Measurements from ENCODE around the gene HS6ST2.
A peak's percentile ranks its signal among the peaks of the same experiment; 100 is the strongest.

HS6ST2 gene

DNA sequence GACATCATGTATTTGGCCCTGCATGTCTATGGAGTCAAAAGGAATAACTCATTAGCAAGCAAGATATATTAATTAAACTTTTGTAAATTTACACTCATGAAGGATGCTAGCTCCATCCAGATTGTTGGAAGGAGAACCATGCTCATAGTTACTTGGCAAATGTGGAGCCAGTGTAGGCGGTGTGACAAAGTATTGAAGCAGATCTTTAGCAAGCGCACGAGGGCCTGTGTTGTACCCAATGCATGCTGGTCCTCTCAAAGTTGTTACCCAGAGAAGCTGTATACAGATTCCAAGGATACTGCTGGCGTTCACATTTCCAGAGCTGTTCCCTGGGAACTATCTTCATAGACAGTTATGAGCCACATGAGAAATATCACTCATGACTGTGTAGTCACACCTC, 273.2 kb downstream of the HS6ST2 start:
- 92% methylated on average over 4 of the region's 4 CpGs for WGBS (ENCODE audit: insufficient coverage)
- H3K27ac ChIP-seq (ENCODE audit: insufficient read depth in 1 of 2, low read depth in 1 of 2, low read length in 2 of 2, poor library complexity in 1 of 2, severe bottlenecking in 2 of 2) = no peak overlapping the region
- peaks cover 0 to 2% (median 0%) of the 10 kb centered on the region in 5 experiments for H3K9me3 ChIP-seq (ENCODE audit: control extremely low read depth in 1 of 5, control insufficient read depth in 4 of 5, insufficient read depth in 2 of 5, low read depth in 1 of 5, low read length in 4 of 5)
- no peak for DNase-seq
- CTCF ChIA-PET = no interaction called here
- no peaks in the 10 kb centered on the region for H3K36me3 ChIP-seq (ENCODE audit: control insufficient read depth in 4 of 4, insufficient read depth in 4 of 4, low read length in 3 of 4)
- POLR2A ChIA-PET = no interaction called here
- H3K27me3 ChIP-seq (replicated peaks in 2 of 5; ENCODE audit: control insufficient read depth in 4 of 5, insufficient read depth in 5 of 5, low read length in 4 of 5) = peaks cover 0 to 9% (median 0%) of the 10 kb centered on the region in 5 experiments
- H3K4me3 ChIP-seq (ENCODE audit: control insufficient read depth in 1 of 7, extremely low read depth in 1 of 7, insufficient read depth in 4 of 7, low read depth in 2 of 7, low read length in 6 of 7) = no peak overlapping the region
- H3K4me1 ChIP-seq (ENCODE audit: control extremely low read depth in 1 of 4, control insufficient read depth in 4 of 4, insufficient read depth in 4 of 4, low read length in 3 of 4) = no peaks in the 10 kb centered on the region

DNA sequence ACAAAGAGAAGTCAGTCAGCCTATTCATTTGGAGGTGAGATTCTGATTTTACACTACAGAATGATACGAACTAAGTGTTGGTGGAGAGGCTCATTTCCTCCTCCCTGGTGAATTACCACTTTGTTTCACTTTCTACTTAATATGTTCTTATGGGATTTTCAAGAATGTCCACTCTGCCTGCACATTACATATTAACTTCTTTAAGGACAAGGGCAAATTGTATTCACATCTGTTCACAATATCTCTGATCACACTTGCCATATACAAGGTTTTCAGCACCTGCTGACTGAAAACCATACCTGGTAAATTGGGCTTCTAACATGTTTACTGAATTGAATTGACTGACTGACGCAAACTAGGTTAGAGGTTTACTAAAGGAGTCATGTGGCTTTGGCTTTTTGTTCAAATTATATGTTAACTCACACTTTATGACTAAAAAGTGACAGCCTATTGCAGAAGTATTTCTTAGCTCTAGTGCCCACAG, 281.2 kb downstream of the HS6ST2 start:
- Histone ChIP-seq H3K9me3 (ENCODE audit: control extremely low read depth in 1 of 5, control insufficient read depth in 4 of 5, insufficient read depth in 2 of 5, low read depth in 1 of 5, low read length in 4 of 5) (peaks cover 0 to 4% (median 0%) of the 10 kb centered on the region in 5 experiments), H3K4me3 (ENCODE audit: control insufficient read depth in 1 of 7, extremely low read depth in 1 of 7, insufficient read depth in 4 of 7, low read depth in 2 of 7, low read length in 6 of 7) (no peak overlapping the region), H3K27ac (ENCODE audit: insufficient read depth in 1 of 2, low read depth in 1 of 2, low read length in 2 of 2, poor library complexity in 1 of 2, severe bottlenecking in 2 of 2) (no peak overlapping the region), H3K4me1 (ENCODE audit: control extremely low read depth in 1 of 4, control insufficient read depth in 4 of 4, insufficient read depth in 4 of 4, low read length in 3 of 4) (peaks cover 0 to 2% (median 0%) of the 10 kb centered on the region in 4 experiments), H3K36me3 (ENCODE audit: control insufficient read depth in 4 of 4, insufficient read depth in 4 of 4, low read length in 3 of 4) (no peaks in the 10 kb centered on the region), H3K27me3 (replicated peaks in 2 of 5; ENCODE audit: control insufficient read depth in 4 of 5, insufficient read depth in 5 of 5, low read length in 4 of 5) (no peaks in the 10 kb centered on the region)
- CTCF ChIA-PET = interaction anchor here (1.4 kb wide), 1 partner anchor 8 kb away, joined by 3 read pairs; no protein-coding TSS in a partner anchor
- WGBS (ENCODE audit: insufficient coverage) = 29% methylated on average over 1 of the region's 2 CpGs
- POLR2A ChIA-PET = no interaction called here
- DNase-seq = no peak

- H3K27ac ChIP-seq (ENCODE audit: insufficient read depth in 1 of 2, low read depth in 1 of 2, low read length in 2 of 2, poor library complexity in 1 of 2, severe bottlenecking in 2 of 2) = no peak overlapping the region
- WGBS (ENCODE audit: insufficient coverage) = 51% methylated on average over 4 of the region's 4 CpGs
- DNase-seq = peak in 2 of 3 donors; percentile 9 to 13
- H3K9me3 ChIP-seq (ENCODE audit: control extremely low read depth in 1 of 5, control insufficient read depth in 4 of 5, insufficient read depth in 2 of 5, low read depth in 1 of 5, low read length in 4 of 5) = peaks cover 0 to 4% (median 0%) of the 10 kb centered on the region in 5 experiments
- ChIA-PET POLR2A (no interaction called here), CTCF (no interaction called here)
- H3K36me3 ChIP-seq (ENCODE audit: control insufficient read depth in 4 of 4, insufficient read depth in 4 of 4, low read length in 3 of 4) = no peaks in the 10 kb centered on the region
- no peak overlapping the region for H3K4me3 ChIP-seq (ENCODE audit: control insufficient read depth in 1 of 7, extremely low read depth in 1 of 7, insufficient read depth in 4 of 7, low read depth in 2 of 7, low read length in 6 of 7)
- no peaks in the 10 kb centered on the region for H3K27me3 ChIP-seq (replicated peaks in 2 of 5; ENCODE audit: control insufficient read depth in 4 of 5, insufficient read depth in 5 of 5, low read length in 4 of 5)
- H3K4me1 ChIP-seq (ENCODE audit: control extremely low read depth in 1 of 4, control insufficient read depth in 4 of 4, insufficient read depth in 4 of 4, low read length in 3 of 4) = peaks cover 0 to 2% (median 0%) of the 10 kb centered on the region in 4 experiments
These were observed 281.8 kb downstream of the HS6ST2 start for GRCh38 chrX:132676561-132677186.

GRCh38 chrX:132676102-132676501, 282.3 kb downstream of the HS6ST2 start:
- H3K36me3 ChIP-seq (ENCODE audit: control insufficient read depth in 4 of 4, insufficient read depth in 4 of 4, low read length in 3 of 4) = no peaks in the 10 kb centered on the region
- H3K27me3 ChIP-seq (replicated peaks in 2 of 5; ENCODE audit: control insufficient read depth in 4 of 5, insufficient read depth in 5 of 5, low read length in 4 of 5) = peaks cover 0 to under 1% (median 0%) of the 10 kb centered on the region in 5 experiments
- no peak for DNase-seq
- no peak overlapping the region for H3K27ac ChIP-seq (ENCODE audit: insufficient read depth in 1 of 2, low read depth in 1 of 2, low read length in 2 of 2, poor library complexity in 1 of 2, severe bottlenecking in 2 of 2)
- peaks cover 0 to 4% (median 0%) of the 10 kb centered on the region in 5 experiments for H3K9me3 ChIP-seq (ENCODE audit: control extremely low read depth in 1 of 5, control insufficient read depth in 4 of 5, insufficient read depth in 2 of 5, low read depth in 1 of 5, low read length in 4 of 5)
- CTCF ChIA-PET = no interaction called here
- peaks cover 0 to 2% (median 0%) of the 10 kb centered on the region in 4 experiments for H3K4me1 ChIP-seq (ENCODE audit: control extremely low read depth in 1 of 4, control insufficient read depth in 4 of 4, insufficient read depth in 4 of 4, low read length in 3 of 4)
- H3K4me3 ChIP-seq (ENCODE audit: control insufficient read depth in 1 of 7, extremely low read depth in 1 of 7, insufficient read depth in 4 of 7, low read depth in 2 of 7, low read length in 6 of 7) = no peak overlapping the region
- POLR2A ChIA-PET = no interaction called here
- WGBS (ENCODE audit: insufficient coverage) = no CpG with 5 or more reads among the region's 3 CpGs

DNA sequence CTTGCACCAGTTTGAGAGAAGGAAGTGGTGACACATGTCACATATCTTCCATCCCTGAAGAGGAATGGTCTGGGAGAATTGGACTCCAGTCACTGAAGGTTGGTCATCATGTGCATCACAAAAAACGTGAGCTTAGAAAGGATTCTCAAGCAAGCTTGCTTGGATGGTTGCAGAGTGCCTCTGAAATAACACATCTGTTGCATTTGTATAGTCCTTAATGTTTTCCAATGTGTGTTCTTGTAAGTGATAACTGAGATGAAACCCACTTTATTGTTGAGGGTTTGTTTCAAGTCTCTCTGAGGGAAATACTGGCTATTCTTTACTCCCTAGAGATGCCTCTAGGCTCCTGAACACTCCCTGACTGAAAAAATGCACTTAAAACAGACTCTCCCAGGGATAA, 285.1 kb downstream of the HS6ST2 start:
- WGBS (ENCODE audit: insufficient coverage) = 40% methylated on average over 1 of the region's 1 CpG
- H3K4me3 ChIP-seq (ENCODE audit: control insufficient read depth in 1 of 7, extremely low read depth in 1 of 7, insufficient read depth in 4 of 7, low read depth in 2 of 7, low read length in 6 of 7) = no peak overlapping the region
- CTCF ChIA-PET = no interaction called here
- no peak overlapping the region for H3K27ac ChIP-seq (ENCODE audit: insufficient read depth in 1 of 2, low read depth in 1 of 2, low read length in 2 of 2, poor library complexity in 1 of 2, severe bottlenecking in 2 of 2)
- POLR2A ChIA-PET = no interaction called here
- no peaks in the 10 kb centered on the region for H3K9me3 ChIP-seq (ENCODE audit: control extremely low read depth in 1 of 5, control insufficient read depth in 4 of 5, insufficient read depth in 2 of 5, low read depth in 1 of 5, low read length in 4 of 5)
- peaks cover 0 to 2% (median 0%) of the 10 kb centered on the region in 4 experiments for H3K4me1 ChIP-seq (ENCODE audit: control extremely low read depth in 1 of 4, control insufficient read depth in 4 of 4, insufficient read depth in 4 of 4, low read length in 3 of 4)
- peaks cover 0 to 13% (median 0%) of the 10 kb centered on the region in 5 experiments for H3K27me3 ChIP-seq (replicated peaks in 2 of 5; ENCODE audit: control insufficient read depth in 4 of 5, insufficient read depth in 5 of 5, low read length in 4 of 5)
- H3K36me3 ChIP-seq (ENCODE audit: control insufficient read depth in 4 of 4, insufficient read depth in 4 of 4, low read length in 3 of 4) = no peaks in the 10 kb centered on the region
- no peak for DNase-seq

DNA sequence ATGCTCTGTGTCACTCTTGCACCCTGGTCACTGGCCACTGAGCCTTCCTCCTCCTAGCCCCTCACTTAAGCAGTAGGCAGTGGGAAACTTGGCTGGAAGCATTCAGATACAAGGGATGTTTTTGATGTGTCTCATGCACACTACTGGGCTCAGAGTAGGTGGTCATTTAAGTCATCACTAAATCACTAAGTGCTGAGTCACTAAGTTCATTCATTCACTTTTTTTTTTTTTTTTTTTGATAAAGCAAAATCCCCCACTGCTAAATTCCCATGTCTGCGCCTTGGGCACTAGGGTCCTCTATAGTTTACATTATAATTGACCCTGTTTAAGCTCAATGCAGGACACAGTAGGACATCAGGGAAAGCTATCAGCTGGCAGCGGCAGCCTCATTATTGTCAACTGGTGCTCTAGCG, 287.2 kb downstream of the HS6ST2 start:
- ChIA-PET CTCF (no interaction called here), POLR2A (no interaction called here)
- WGBS (ENCODE audit: insufficient coverage) = 50% methylated on average over 1 of the region's 3 CpGs
- Histone ChIP-seq H3K4me3 (ENCODE audit: control insufficient read depth in 1 of 7, extremely low read depth in 1 of 7, insufficient read depth in 4 of 7, low read depth in 2 of 7, low read length in 6 of 7) (no peak overlapping the region), H3K9me3 (ENCODE audit: control extremely low read depth in 1 of 5, control insufficient read depth in 4 of 5, insufficient read depth in 2 of 5, low read depth in 1 of 5, low read length in 4 of 5) (no peaks in the 10 kb centered on the region), H3K36me3 (ENCODE audit: control insufficient read depth in 4 of 4, insufficient read depth in 4 of 4, low read length in 3 of 4) (no peaks in the 10 kb centered on the region), H3K4me1 (ENCODE audit: control extremely low read depth in 1 of 4, control insufficient read depth in 4 of 4, insufficient read depth in 4 of 4, low read length in 3 of 4) (no peaks in the 10 kb centered on the region), H3K27ac (ENCODE audit: insufficient read depth in 1 of 2, low read depth in 1 of 2, low read length in 2 of 2, poor library complexity in 1 of 2, severe bottlenecking in 2 of 2) (no peak overlapping the region), H3K27me3 (replicated peaks in 2 of 5; ENCODE audit: control insufficient read depth in 4 of 5, insufficient read depth in 5 of 5, low read length in 4 of 5) (peaks cover 0 to 16% (median 0%) of the 10 kb centered on the region in 5 experiments)
- no peak for DNase-seq

DNA sequence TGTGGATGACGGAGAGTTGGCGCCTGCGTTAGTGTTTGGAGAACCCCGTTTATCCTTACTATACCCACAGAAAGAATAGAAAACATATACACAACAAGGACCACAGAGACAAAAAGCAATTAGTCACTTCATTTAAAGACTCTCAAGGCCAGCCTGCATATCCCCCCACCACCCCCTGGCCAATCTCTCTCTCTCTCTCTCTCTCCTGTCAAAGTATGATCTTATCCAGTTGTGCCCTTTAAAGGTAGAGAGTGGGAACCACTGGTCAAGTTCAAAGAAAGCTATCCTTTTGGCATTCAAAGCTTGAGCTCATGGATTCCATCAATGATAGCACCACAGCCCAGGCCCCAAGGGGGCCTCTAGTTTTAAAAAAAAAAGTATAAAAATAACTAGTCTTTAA, 289.3 kb downstream of the HS6ST2 start:
- ChIA-PET CTCF (interaction anchor here (1.4 kb wide), 1 partner anchor 9 kb away, joined by 3 read pairs; no protein-coding TSS in a partner anchor), POLR2A (no interaction called here)
- Histone ChIP-seq H3K27me3 (replicated peaks in 2 of 5; ENCODE audit: control insufficient read depth in 4 of 5, insufficient read depth in 5 of 5, low read length in 4 of 5) (peaks cover 0 to 16% (median 0%) of the 10 kb centered on the region in 5 experiments), H3K4me3 (ENCODE audit: control insufficient read depth in 1 of 7, extremely low read depth in 1 of 7, insufficient read depth in 4 of 7, low read depth in 2 of 7, low read length in 6 of 7) (no peak overlapping the region), H3K9me3 (ENCODE audit: control extremely low read depth in 1 of 5, control insufficient read depth in 4 of 5, insufficient read depth in 2 of 5, low read depth in 1 of 5, low read length in 4 of 5) (no peaks in the 10 kb centered on the region), H3K27ac (ENCODE audit: insufficient read depth in 1 of 2, low read depth in 1 of 2, low read length in 2 of 2, poor library complexity in 1 of 2, severe bottlenecking in 2 of 2) (no peak overlapping the region), H3K36me3 (ENCODE audit: control insufficient read depth in 4 of 4, insufficient read depth in 4 of 4, low read length in 3 of 4) (no peaks in the 10 kb centered on the region), H3K4me1 (ENCODE audit: control extremely low read depth in 1 of 4, control insufficient read depth in 4 of 4, insufficient read depth in 4 of 4, low read length in 3 of 4) (no peaks in the 10 kb centered on the region)
- DNase-seq = no peak
- 79% methylated on average over 4 of the region's 4 CpGs for WGBS (ENCODE audit: insufficient coverage)
